GM19238 (cell line): ENCODE data around the gene CPE.
"Not testable (repeated sequence)": the region's sequence is repeated elsewhere in the genome, so short reads cannot be mapped to it uniquely, and the experiment has no call there.

Experiments
- DNase-seq: peaks from one replicate; pipeline ENCODE4 v3.0.0; 2011; ENCODE audit warnings: low spot score; ENCODE audit not compliant: insufficient read length

CPE gene

GRCh38 chr4:165461159-165461821, 82.5 kb downstream of the CPE start:
- DNase-seq = no peak

- DNase-seq = no peak
These were observed 83.2 kb downstream of the CPE start for GRCh38 chr4:165462009-165462408.

GRCh38 chr4:165464376-165464775, 85.6 kb downstream of the CPE start:
- DNase-seq = no peak

- DNase-seq = peak; percentile 5
These were observed 86.1 kb downstream of the CPE start for GRCh38 chr4:165464813-165465381.

GRCh38 chr4:165470009-165470408, 91.2 kb downstream of the CPE start:
- no peak for DNase-seq

GRCh38 chr4:165472943-165473676, 94.3 kb downstream of the CPE start:
- DNase-seq = no peak

- DNase-seq = no peak
These were observed 96.2 kb downstream of the CPE start for GRCh38 chr4:165474784-165475705.

- no peak for DNase-seq
These were observed 96.9 kb downstream of the CPE start for GRCh38 chr4:165475706-165476070.

- DNase-seq = no peak
These were observed 97.6 kb downstream of the CPE start for GRCh38 chr4:165476214-165477098.

- DNase-seq = no peak
These were observed 99.0 kb downstream of the CPE start for GRCh38 chr4:165477799-165478198.

GRCh38 chr4:165478260-165478659, 99.5 kb downstream of the CPE start:
- no peak for DNase-seq

- no peak for DNase-seq
These were observed 102.4 kb downstream of the CPE start for GRCh38 chr4:165481053-165481835.

GRCh38 chr4:165489786-165490185, 111.0 kb downstream of the CPE start:
- DNase-seq = no peak

GRCh38 chr4:165492583-165492982, 113.8 kb downstream of the CPE start:
- not testable (repeated sequence) for DNase-seq

- DNase-seq = peak; percentile 15
These were observed 114.6 kb downstream of the CPE start for GRCh38 chr4:165493359-165493758.

GRCh38 chr4:165502916-165503907, 124.4 kb downstream of the CPE start:
- DNase-seq = no peak

GRCh38 chr4:165504184-165504583, 125.4 kb downstream of the CPE start:
- DNase-seq = no peak

GRCh38 chr4:165505958-165506837, 127.4 kb downstream of the CPE start:
- DNase-seq = no peak
